ENCODE measurements around the gene DCDC2. TPM values are rescaled to one million over a fixed set of nuclear protein-coding genes. Genes with fewer than 3 reads are reported as not detected.

The DCDC2 gene
- total and polyA plus RNA-seq, 2 donors (not counting 3 experiments of a cell fraction or from before 2014, with no cell fraction given): not detected

DNA sequence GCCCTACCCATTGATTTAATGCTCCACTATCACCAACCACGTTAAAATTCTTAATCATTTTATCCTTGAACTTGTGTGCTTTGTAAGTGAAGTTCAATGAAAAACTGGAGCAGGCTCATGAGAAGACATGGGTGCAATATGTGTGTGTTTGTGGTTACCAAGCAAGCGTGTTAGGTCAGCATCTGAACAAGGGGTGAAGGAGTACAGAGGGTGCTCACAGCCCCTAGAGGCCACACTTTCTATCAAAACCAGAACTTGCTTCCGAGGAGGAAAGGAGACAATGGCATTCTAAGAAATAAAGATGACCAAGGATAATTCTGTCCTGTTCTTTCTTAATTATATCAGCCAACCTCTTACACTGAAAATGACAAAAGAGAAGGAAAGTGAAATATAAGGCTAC, 138.2 kb downstream of the DCDC2 start:
- FAIRE-seq: no peak
- dilution Hi-C loops (cut with MboI; ENCODE audit: extremely low pct_ligation_motif_present, low sequenced_read_pairs): no loop called here
- no TSS peak for BruUV-seq (replicated peaks)

DNA sequence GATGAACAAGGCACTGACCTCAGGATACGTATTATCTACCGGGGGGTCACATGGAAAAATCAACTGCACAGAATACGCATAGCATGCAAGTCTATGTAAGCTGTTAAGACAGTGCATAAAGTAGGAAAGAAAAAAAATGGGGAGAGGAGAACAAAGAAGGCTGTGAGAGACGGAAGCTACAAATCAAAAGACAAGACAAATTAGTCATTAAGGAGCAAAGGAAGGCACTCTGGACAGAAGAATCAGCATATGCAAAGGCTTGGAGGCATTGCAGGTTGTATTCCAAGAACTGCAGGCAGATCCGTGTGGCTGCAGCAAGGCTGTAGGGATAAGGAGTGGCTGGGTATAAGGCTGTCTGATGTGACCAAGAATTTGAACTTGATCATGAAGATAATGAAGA, 142.9 kb downstream of the DCDC2 start:
- DNase-seq (ENCODE audit: low read depth, low spot score) (no peak), FAIRE-seq (no peak)
- Histone ChIP-seq H2AFZ (ENCODE audit: low read depth, low read length) (no peak overlapping the region), H4K20me1 (replicated peaks; ENCODE audit: control insufficient read depth, extremely low read depth, insufficient read depth, low read length) (no peaks in the 10 kb centered on the region), H3K4me3 (replicated peaks in 1 of 3; ENCODE audit: insufficient read depth in 1 of 3, low read depth in 1 of 3, low read length in 3 of 3) (no peak overlapping the region), H3K36me3 (ENCODE audit: control insufficient read depth in 2 of 2, extremely low read depth in 1 of 2, insufficient read depth in 2 of 2, low read length in 2 of 2) (no peaks in the 10 kb centered on the region), H3K9me1 (replicated peaks; ENCODE audit: control insufficient read depth, extremely low read depth, insufficient read depth, low read length) (no peaks in the 10 kb centered on the region), H3K79me2 (ENCODE audit: control insufficient read depth, insufficient read depth, low read length) (no peaks in the 10 kb centered on the region), H3K27ac (ENCODE audit: insufficient read depth, low read depth, low read length) (no peak overlapping the region), H3K9me3 (replicated peaks; ENCODE audit: control insufficient read depth, insufficient read depth, low read length) (no peaks in the 10 kb centered on the region), H3K4me2 (ENCODE audit: insufficient read depth, low read length) (no peak overlapping the region), H3K27me3 (ENCODE audit: control insufficient read depth in 2 of 2, insufficient read depth in 2 of 2, low read length in 2 of 2) (no peaks in the 10 kb centered on the region), H3K4me1 (ENCODE audit: control insufficient read depth, extremely low read depth, insufficient read depth, low read length) (no peaks in the 10 kb centered on the region), H3K9ac (replicated peaks; ENCODE audit: extremely low read depth, insufficient read depth, low read length) (no peak overlapping the region)
- CTCF ChIA-PET: no interaction called here
- BruUV-seq (replicated peaks): no TSS peak
- POLR2A ChIA-PET: no interaction called here
- TF ChIP-seq FOS (IDR thresholded peaks at IDR 0.05; ENCODE audit: borderline replicate concordance, insufficient read depth, low read length) (no peak), POLR2AphosphoS5 (IDR thresholded peaks at IDR 0.05; ENCODE audit: insufficient read depth, low read depth, low read length) (no peak)
- TF ChIP-seq, protein P1, sequence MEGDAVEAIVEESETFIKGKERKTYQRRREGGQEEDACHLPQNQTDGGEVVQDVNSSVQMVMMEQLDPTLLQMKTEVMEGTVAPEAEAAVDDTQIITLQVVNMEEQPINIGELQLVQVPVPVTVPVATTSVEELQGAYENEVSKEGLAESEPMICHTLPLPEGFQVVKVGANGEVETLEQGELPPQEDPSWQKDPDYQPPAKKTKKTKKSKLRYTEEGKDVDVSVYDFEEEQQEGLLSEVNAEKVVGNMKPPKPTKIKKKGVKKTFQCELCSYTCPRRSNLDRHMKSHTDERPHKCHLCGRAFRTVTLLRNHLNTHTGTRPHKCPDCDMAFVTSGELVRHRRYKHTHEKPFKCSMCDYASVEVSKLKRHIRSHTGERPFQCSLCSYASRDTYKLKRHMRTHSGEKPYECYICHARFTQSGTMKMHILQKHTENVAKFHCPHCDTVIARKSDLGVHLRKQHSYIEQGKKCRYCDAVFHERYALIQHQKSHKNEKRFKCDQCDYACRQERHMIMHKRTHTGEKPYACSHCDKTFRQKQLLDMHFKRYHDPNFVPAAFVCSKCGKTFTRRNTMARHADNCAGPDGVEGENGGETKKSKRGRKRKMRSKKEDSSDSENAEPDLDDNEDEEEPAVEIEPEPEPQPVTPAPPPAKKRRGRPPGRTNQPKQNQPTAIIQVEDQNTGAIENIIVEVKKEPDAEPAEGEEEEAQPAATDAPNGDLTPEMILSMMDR (IDR thresholded peaks at IDR 0.05; ENCODE audit: extremely low read depth in 1 of 2, insufficient read depth in 1 of 2, low read depth in 1 of 2, low read length in 2 of 2): no peak
- dilution Hi-C loops (cut with MboI; ENCODE audit: extremely low pct_ligation_motif_present, low sequenced_read_pairs): no loop called here
- intact Hi-C loops (cut with micrococcal nuclease): no loop called here

More for the DNA sequence above, 138.2 kb downstream of the DCDC2 start:
- DNase-seq (ENCODE audit: low read depth, low spot score): no peak
- Histone ChIP-seq H3K9me3 (replicated peaks; ENCODE audit: control insufficient read depth, insufficient read depth, low read length) (no peaks in the 10 kb centered on the region), H2AFZ (ENCODE audit: low read depth, low read length) (no peak overlapping the region), H3K4me1 (ENCODE audit: control insufficient read depth, extremely low read depth, insufficient read depth, low read length) (no peaks in the 10 kb centered on the region), H4K20me1 (replicated peaks; ENCODE audit: control insufficient read depth, extremely low read depth, insufficient read depth, low read length) (no peaks in the 10 kb centered on the region), H3K27me3 (ENCODE audit: control insufficient read depth in 2 of 2, insufficient read depth in 2 of 2, low read length in 2 of 2) (no peaks in the 10 kb centered on the region), H3K4me2 (ENCODE audit: insufficient read depth, low read length) (no peak overlapping the region), H3K9me1 (replicated peaks; ENCODE audit: control insufficient read depth, extremely low read depth, insufficient read depth, low read length) (no peaks in the 10 kb centered on the region), H3K4me3 (replicated peaks in 1 of 3; ENCODE audit: insufficient read depth in 1 of 3, low read depth in 1 of 3, low read length in 3 of 3) (no peak overlapping the region), H3K79me2 (ENCODE audit: control insufficient read depth, insufficient read depth, low read length) (no peaks in the 10 kb centered on the region), H3K27ac (ENCODE audit: insufficient read depth, low read depth, low read length) (no peak overlapping the region), H3K9ac (replicated peaks; ENCODE audit: extremely low read depth, insufficient read depth, low read length) (no peak overlapping the region), H3K36me3 (ENCODE audit: control insufficient read depth in 2 of 2, extremely low read depth in 1 of 2, insufficient read depth in 2 of 2, low read length in 2 of 2) (no peaks in the 10 kb centered on the region)
- TF ChIP-seq POLR2AphosphoS5 (IDR thresholded peaks at IDR 0.05; ENCODE audit: insufficient read depth, low read depth, low read length) (no peak), MYC (IDR thresholded peaks at IDR 0.05; ENCODE audit: low read depth, low read length) (no peak), POLR2A (IDR thresholded peaks at IDR 0.05; ENCODE audit: low read depth, low read length) (no peak), JUN (IDR thresholded peaks at IDR 0.05; ENCODE audit: borderline replicate concordance, insufficient read depth, insufficient read length, low read depth) (no peak), GATA2 (IDR thresholded peaks at IDR 0.05; ENCODE audit: insufficient read depth, insufficient read length, low read depth, low read length) (no peak), EZH2 (IDR thresholded peaks at IDR 0.05; ENCODE audit: borderline replicate concordance, low read depth, low read length, severe bottlenecking) (no peak), FOS (IDR thresholded peaks at IDR 0.05; ENCODE audit: borderline replicate concordance, insufficient read depth, low read length) (no peak)
- TF ChIP-seq, protein P2, sequence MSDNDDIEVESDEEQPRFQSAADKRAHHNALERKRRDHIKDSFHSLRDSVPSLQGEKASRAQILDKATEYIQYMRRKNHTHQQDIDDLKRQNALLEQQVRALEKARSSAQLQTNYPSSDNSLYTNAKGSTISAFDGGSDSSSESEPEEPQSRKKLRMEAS (IDR thresholded peaks at IDR 0.05; ENCODE audit: insufficient read depth, insufficient read length): no peak
- POLR2A ChIA-PET: no interaction called here
- CTCF ChIA-PET: no interaction called here
- intact Hi-C loops (cut with micrococcal nuclease): no loop called here
